Measurements from ENCODE around the gene RNF181. TPM values are rescaled to one million over a fixed set of nuclear protein-coding genes. Genes with fewer than 3 reads are reported as not detected.

Gene RNF181
- total and polyA plus RNA-seq, 3 donors from 2014 or later, result 119 to 189 (median 137) TPM

DNA sequence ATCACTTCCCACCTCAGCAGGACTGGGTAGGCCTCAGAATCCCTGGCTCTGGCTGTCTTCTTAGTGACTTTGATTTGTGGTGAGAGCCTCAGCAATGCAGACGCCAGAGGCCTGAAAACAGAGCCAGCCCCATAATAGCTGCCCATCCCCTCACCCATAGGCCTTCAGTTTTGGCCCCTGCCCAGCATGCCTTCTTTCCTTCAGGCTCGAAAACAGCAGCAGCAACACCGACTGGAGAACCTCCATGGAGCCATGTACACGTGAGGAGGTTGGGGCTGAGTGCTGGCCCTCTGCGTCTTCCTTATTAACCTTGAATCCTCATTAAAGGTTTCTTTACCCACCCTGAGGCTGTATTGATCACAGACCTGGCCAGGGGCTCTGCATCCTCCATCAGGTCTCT lies 1.7 kb downstream of the RNF181 start:
- no peak overlapping the region for H3K27ac ChIP-seq
- H3K4me3 ChIP-seq, result no peak overlapping the region
- H3K4me1 ChIP-seq, result peaks cover 29% of the 10 kb centered on the region
- WGBS, 2 donors, result 77 to 79% methylated on average over 5 of the region's 5 CpGs
- intact Hi-C loops (cut with DNase I; ENCODE audit: low total_unique reads), result no loop called here
- H3K9me3 ChIP-seq, result no peaks in the 10 kb centered on the region
- no peak for TF ChIP-seq POLR2A (IDR thresholded peaks at IDR 0.05)
- TF ChIP-seq, protein P1, sequence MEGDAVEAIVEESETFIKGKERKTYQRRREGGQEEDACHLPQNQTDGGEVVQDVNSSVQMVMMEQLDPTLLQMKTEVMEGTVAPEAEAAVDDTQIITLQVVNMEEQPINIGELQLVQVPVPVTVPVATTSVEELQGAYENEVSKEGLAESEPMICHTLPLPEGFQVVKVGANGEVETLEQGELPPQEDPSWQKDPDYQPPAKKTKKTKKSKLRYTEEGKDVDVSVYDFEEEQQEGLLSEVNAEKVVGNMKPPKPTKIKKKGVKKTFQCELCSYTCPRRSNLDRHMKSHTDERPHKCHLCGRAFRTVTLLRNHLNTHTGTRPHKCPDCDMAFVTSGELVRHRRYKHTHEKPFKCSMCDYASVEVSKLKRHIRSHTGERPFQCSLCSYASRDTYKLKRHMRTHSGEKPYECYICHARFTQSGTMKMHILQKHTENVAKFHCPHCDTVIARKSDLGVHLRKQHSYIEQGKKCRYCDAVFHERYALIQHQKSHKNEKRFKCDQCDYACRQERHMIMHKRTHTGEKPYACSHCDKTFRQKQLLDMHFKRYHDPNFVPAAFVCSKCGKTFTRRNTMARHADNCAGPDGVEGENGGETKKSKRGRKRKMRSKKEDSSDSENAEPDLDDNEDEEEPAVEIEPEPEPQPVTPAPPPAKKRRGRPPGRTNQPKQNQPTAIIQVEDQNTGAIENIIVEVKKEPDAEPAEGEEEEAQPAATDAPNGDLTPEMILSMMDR (IDR thresholded peaks at IDR 0.05), result no peak
- DNase-seq, result no peak
- H3K27me3 ChIP-seq, result no peaks in the 10 kb centered on the region
- no peaks in the 10 kb centered on the region for H3K36me3 ChIP-seq (ENCODE audit: low read depth, missing control alignments)

GRCh38 chr2:85598594-85599340 lies 3.2 kb downstream of the RNF181 start:
- TF ChIP-seq POLR2A (IDR thresholded peaks at IDR 0.05), result no peak
- TF ChIP-seq, protein P1 (IDR thresholded peaks at IDR 0.05), result no peak
- H3K4me3 ChIP-seq, result no peak overlapping the region
- no peaks in the 10 kb centered on the region for H3K36me3 ChIP-seq (ENCODE audit: low read depth, missing control alignments)
- intact Hi-C loops (cut with DNase I; ENCODE audit: low total_unique reads), result no loop called here
- no peak overlapping the region for H3K27ac ChIP-seq
- no peaks in the 10 kb centered on the region for H3K9me3 ChIP-seq
- H3K4me1 ChIP-seq, result peaks cover 32% of the 10 kb centered on the region
- no peak for DNase-seq
- no peaks in the 10 kb centered on the region for H3K27me3 ChIP-seq
- 73 to 81% methylated on average over 14 of the region's 14 CpGs for WGBS, 2 donors

DNA sequence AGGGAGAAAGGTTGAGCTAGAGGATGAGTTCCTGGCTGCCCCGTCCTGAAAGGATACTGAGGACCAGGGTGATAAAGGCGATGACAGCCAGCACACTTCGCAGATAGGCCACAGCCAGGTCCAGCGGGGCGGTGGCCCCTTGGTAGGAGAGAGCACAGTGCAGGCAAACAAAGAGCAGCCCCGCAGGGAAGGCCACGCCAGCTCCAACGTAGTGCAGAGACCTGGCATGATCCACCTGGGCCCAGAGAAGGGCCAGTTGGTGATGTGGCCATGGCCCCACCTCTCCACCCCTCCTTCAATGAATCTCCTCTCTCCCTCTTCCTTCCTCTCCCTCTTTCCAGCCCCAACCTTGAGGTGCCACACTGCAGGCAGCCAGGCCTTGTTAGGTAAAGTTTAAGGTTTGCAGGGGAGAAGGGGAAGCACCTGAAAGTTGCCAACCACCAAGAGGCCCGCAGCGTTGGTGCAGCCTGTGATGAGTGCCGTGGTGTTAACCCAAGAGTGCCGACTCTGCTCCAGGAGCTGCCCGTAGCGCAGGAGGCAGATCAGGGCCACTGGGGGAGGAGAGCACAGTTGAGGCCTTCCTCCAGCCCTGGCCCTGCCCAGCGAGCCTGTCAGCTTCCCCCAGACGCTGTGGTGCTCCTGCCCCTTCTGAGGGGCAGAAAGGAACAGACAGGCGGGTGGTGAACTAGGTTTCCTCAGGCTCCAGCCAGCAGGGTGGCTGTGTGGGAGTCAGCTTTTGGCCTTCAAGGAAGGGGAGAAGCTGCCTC lies 4.1 kb downstream of the RNF181 start:
- H3K36me3 ChIP-seq (ENCODE audit: low read depth, missing control alignments), result no peaks in the 10 kb centered on the region
- whole genome bisulfite sequencing, 2 donors, result 69 to 70% methylated on average over 13 to 17 of the region's 17 CpGs
- H3K9me3 ChIP-seq, result no peaks in the 10 kb centered on the region
- no peak overlapping the region for H3K4me3 ChIP-seq
- no peak for TF ChIP-seq POLR2A (IDR thresholded peaks at IDR 0.05)
- TF ChIP-seq, protein P1 (IDR thresholded peaks at IDR 0.05), result no peak
- H3K27me3 ChIP-seq, result no peaks in the 10 kb centered on the region
- intact Hi-C loops (cut with DNase I; ENCODE audit: low total_unique reads), result loop anchor here (5.0 kb wide), 1 partner anchor 42 kb away; no protein-coding TSS in a partner anchor
- peaks cover 36% of the 10 kb centered on the region for H3K4me1 ChIP-seq
- DNase-seq, result no peak
- no peak overlapping the region for H3K27ac ChIP-seq

GRCh38 chr2:85600235-85600575 lies 4.7 kb downstream of the RNF181 start:
- no peak overlapping the region for H3K4me3 ChIP-seq
- intact Hi-C loops (cut with DNase I; ENCODE audit: low total_unique reads), result loop anchor here (5.0 kb wide), 1 partner anchor 43 kb away; no protein-coding TSS in a partner anchor
- no peaks in the 10 kb centered on the region for H3K9me3 ChIP-seq
- no peak for DNase-seq
- WGBS, 2 donors, result 69 to 89% methylated on average over 3 of the region's 3 CpGs
- no peaks in the 10 kb centered on the region for H3K36me3 ChIP-seq (ENCODE audit: low read depth, missing control alignments)
- H3K4me1 ChIP-seq, result peaks cover 38% of the 10 kb centered on the region
- no peaks in the 10 kb centered on the region for H3K27me3 ChIP-seq
- no peak overlapping the region for H3K27ac ChIP-seq
- TF ChIP-seq, protein P1 (IDR thresholded peaks at IDR 0.05), result no peak
- TF ChIP-seq POLR2A (IDR thresholded peaks at IDR 0.05), result no peak

All from testis (tissue), 3 donors.